HCT116 (cell line): Measurements from ENCODE around the gene AR. TPM values are rescaled to one million over a fixed set of nuclear protein-coding genes. Genes with fewer than 3 reads are reported as not detected.

ENCODE experiments used
- ATAC-seq: fragments of 200-7000 bp; cut with Tn5 transposase; 2 replicates; pipeline ENCODE4 v1.9.1; 2020; ENCODE audit warnings: mild to moderate bottlenecking, moderate library complexity
- BruUV-seq: library from RNA; stranded (reverse); fragments of 400-500 nt; replicated peaks from 2 replicates; lab custom pipeline; 2021; lab: Mats Ljungman, UMichigan
- CTCF ChIA-PET: fragments of 300-600 bp; sonication (Branson Sonifier 250); formaldehyde crosslinking; loops from one replicate; lab custom pipeline; 2021; ENCODE audit warnings: antibody characterized with exemption; lab: Charles Lee
- POLR2A ChIA-PET: fragments of 300-600, 350-600 bp; sonication (Branson Sonifier 250); formaldehyde crosslinking; loops from one replicate; lab custom pipeline; 2021; ENCODE audit warnings: antibody characterized with exemption; lab: Charles Lee
- RAD21 ChIA-PET, 2 experiments: fragments of 300-600 bp; sonication (Branson Sonifier 250); formaldehyde crosslinking; loops; one replicate each; lab custom pipeline; 2023; ENCODE audit warnings: low total read pairs in 2 of 2; ENCODE audit not compliant: uncharacterized antibody in 2 of 2, unreplicated experiment in 2 of 2, low non-redundant PET in 1 of 2; lab: Charles Lee
- DNase-seq: peaks from one replicate; pipeline ENCODE4 v3.0.0-alpha.2; 2010; ENCODE audit warnings: low read depth, low spot score
- H2AFZ ChIP-seq: fragments of 200-600 bp; shearing (Covaris generic), sonication (generic); 2 replicates; pipeline ENCODE4 v1.6.1; 2017; ENCODE audit warnings: low read depth, mixed run types, mixed read lengths, antibody characterized with exemption, low read length; ENCODE audit not compliant: poor library complexity, severe bottlenecking
- H3K27ac ChIP-seq: 2 replicates; pipeline ENCODE4 v1.5.1; 2012; ENCODE audit warnings: low read depth, low read length
- H3K27me3 ChIP-seq: fragments of 200-600 bp; sonication (generic); 2 replicates; pipeline ENCODE4 v1.6.1; 2016; ENCODE audit warnings: mixed run types, low read length, mixed read lengths; ENCODE audit not compliant: insufficient read depth
- H3K36me3 ChIP-seq, 2 experiments: fragments of 200-500 bp in 1 of 2; fragments of 200-600 bp in 1 of 2; sonication (Bioruptor generic) in 1 of 2; sonication (generic) in 1 of 2; 2 replicates each; pipeline versions ENCODE4 v1.5.1 to v1.6.1; 2014 to 2016; ENCODE audit warnings: low read length in 2 of 2, inconsistent platforms in 1 of 2, mixed read lengths in 1 of 2, mixed run types in 1 of 2; ENCODE audit not compliant: insufficient read depth in 2 of 2, control insufficient read depth in 1 of 2
- H3K4me1 ChIP-seq, 2 experiments: fragments of 200-600 bp in 1 of 2; sonication (generic) in 1 of 2; 2 replicates each; pipeline versions ENCODE4 v1.5.1 to v1.6.1; 2012 to 2017; ENCODE audit warnings: low read length in 2 of 2, inconsistent platforms in 1 of 2, mild to moderate bottlenecking in 1 of 2, mixed read lengths in 1 of 2, mixed run types in 1 of 2, moderate library complexity in 1 of 2; ENCODE audit not compliant: insufficient read depth in 2 of 2, control insufficient read depth in 1 of 2
- H3K4me2 ChIP-seq: fragments of 200-600 bp; sonication (generic); 2 replicates; pipeline ENCODE4 v1.6.1; 2017; ENCODE audit warnings: mixed run types, low read length, mixed read lengths
- H3K4me3 ChIP-seq, 2 experiments: fragments of 200-600 bp in 1 of 2; sonication (generic) in 1 of 2; replicated peaks in 1 of 2; 2 replicates each; pipeline ENCODE4 v1.5.1; 2011 to 2016; ENCODE audit warnings: low read length in 2 of 2, control low read depth in 1 of 2, low read depth in 1 of 2, mild to moderate bottlenecking in 1 of 2, mixed read lengths in 1 of 2, mixed run types in 1 of 2
- H3K79me2 ChIP-seq: fragments of 200-600 bp; sonication (generic); 2 replicates; pipeline ENCODE4 v1.6.1; 2017; ENCODE audit warnings: mild to moderate bottlenecking, mixed run types, low read length, moderate library complexity, mixed read lengths; ENCODE audit not compliant: insufficient read depth
- H3K9ac ChIP-seq: fragments of 200-600 bp; sonication (generic); 2 replicates; pipeline ENCODE4 v1.6.1; 2016; ENCODE audit warnings: low read length, mixed read lengths
- H3K9me2 ChIP-seq: fragments of 200-600 bp; sonication (generic), shearing (Covaris generic); 2 replicates; pipeline ENCODE4 v1.6.1; 2017; ENCODE audit warnings: mixed run types, mild to moderate bottlenecking, moderate library complexity; ENCODE audit not compliant: insufficient read depth
- H3K9me3 ChIP-seq, 2 experiments: fragments of 200-500 bp in 1 of 2; fragments of 200-600 bp in 1 of 2; sonication (Bioruptor generic) in 1 of 2; sonication (generic) in 1 of 2; 2 replicates each; pipeline ENCODE4 v1.6.1; 2014 to 2017; ENCODE audit warnings: low read length in 2 of 2, mixed read lengths in 2 of 2, inconsistent platforms in 1 of 2, low read depth in 1 of 2, mild to moderate bottlenecking in 1 of 2, mixed run types in 1 of 2, moderate library complexity in 1 of 2; ENCODE audit not compliant: control insufficient read depth in 1 of 2, insufficient read depth in 1 of 2
- H4K20me1 ChIP-seq: fragments of 200-600 bp; sonication (generic), shearing (Covaris generic); 2 replicates; pipeline ENCODE4 v1.6.1; 2017; ENCODE audit warnings: mixed run types, mild to moderate bottlenecking, moderate library complexity; ENCODE audit not compliant: insufficient read depth
- EGR1 ChIP-seq: IDR thresholded peaks from 2 replicates; pipeline ENCODE4 v1.6.1; 2012; ENCODE audit warnings: low read depth
- ELF1 ChIP-seq: IDR thresholded peaks from 2 replicates; pipeline ENCODE4 v1.6.1; 2012; ENCODE audit warnings: low read depth, borderline replicate concordance
- EZH2 ChIP-seq: fragments of 200-600 bp; sonication (generic); IDR thresholded peaks from 2 replicates; pipeline ENCODE4 v1.6.1; 2017; ENCODE audit warnings: antibody characterized with exemption, mixed run types
- EZH2phosphoT487 ChIP-seq: fragments of 200-600 bp; IDR thresholded peaks from 2 replicates; pipeline ENCODE4 v1.6.1; 2018; ENCODE audit warnings: antibody characterized with exemption, borderline replicate concordance
- FOSL1 ChIP-seq: IDR thresholded peaks from 2 replicates; pipeline ENCODE4 v1.6.1; 2012; ENCODE audit warnings: low read depth
- JUND ChIP-seq: IDR thresholded peaks from 2 replicates; pipeline ENCODE4 v1.6.1; 2012
- POLR2A ChIP-seq: IDR thresholded peaks from 2 replicates; pipeline ENCODE4 v1.7.0; 2011; ENCODE audit warnings: borderline replicate concordance; ENCODE audit not compliant: insufficient read depth, insufficient read length; ENCODE audit errors: extremely low read depth
- POLR2AphosphoS5 ChIP-seq: IDR thresholded peaks from 2 replicates; pipeline ENCODE4 v1.6.1; 2011; ENCODE audit warnings: mild to moderate bottlenecking, low read depth, low read length, moderate library complexity
- RAD21 ChIP-seq: IDR thresholded peaks from 2 replicates; pipeline ENCODE4 v1.6.1; 2012; ENCODE audit warnings: low read depth, mild to moderate bottlenecking
- SP1 ChIP-seq: IDR thresholded peaks from 2 replicates; pipeline ENCODE4 v1.6.1; 2012; ENCODE audit warnings: low read depth
- SRF ChIP-seq: IDR thresholded peaks from 2 replicates; pipeline ENCODE4 v1.6.1; 2012; ENCODE audit warnings: low read depth
- intact Hi-C: fragments of 100-400 bp; cut with micrococcal nuclease; formaldehyde crosslinking; loops from 2 replicates; pipeline ENCODE4 v1.10.0; 2022
- total RNA-seq: library from RNA; stranded (reverse); gene quantifications from one replicate; pipeline ENCODE4 v1.2.1, GENCODE V29; 2021; ENCODE audit not compliant: unreplicated experiment
- TF ChIP-seq, protein P1 (sequence below): IDR thresholded peaks from 2 replicates; pipeline ENCODE4 v1.6.1; 2012; ENCODE audit warnings: low read depth

Gene AR
- total RNA-seq, 1 experiment from 2014 or later: 0.02 TPM

- DNase-seq: no peak
These were observed 68.4 kb downstream of the AR start for GRCh38 chrX:67612231-67612630.

GRCh38 chrX:67613366-67613765 lies 69.5 kb downstream of the AR start:
- H3K4me2 ChIP-seq: no peak overlapping the region
- intact Hi-C loops: no loop called here
- no peak overlapping the region for H3K9ac ChIP-seq
- H3K36me3 ChIP-seq: no peaks in the 10 kb centered on the region
- ChIA-PET POLR2A (no interaction called here), CTCF (no interaction called here)
- H3K9me3 ChIP-seq: no peaks in the 10 kb centered on the region
- no peaks in the 10 kb centered on the region for H3K79me2 ChIP-seq
- BruUV-seq: no TSS peak
- H3K9me2 ChIP-seq: no peaks in the 10 kb centered on the region
- no peak for TF ChIP-seq ELF1
- TF ChIP-seq POLR2A: no peak
- TF ChIP-seq RAD21: no peak
- no peak for TF ChIP-seq POLR2AphosphoS5
- no peak for TF ChIP-seq EZH2
- no peak for TF ChIP-seq JUND
- no peak for TF ChIP-seq FOSL1
- TF ChIP-seq SP1: no peak
- no peak for TF ChIP-seq SRF
- TF ChIP-seq EGR1: no peak
- TF ChIP-seq EZH2phosphoT487: no peak
- TF ChIP-seq, all 23 proteins: peak for 0
- Histone ChIP-seq H3K27me3 (no peaks in the 10 kb centered on the region), H3K4me1 (no peaks in the 10 kb centered on the region), H2AFZ (no peak overlapping the region), H3K27ac (no peak overlapping the region), H4K20me1 (no peaks in the 10 kb centered on the region), H3K4me3 (no peak overlapping the region)
- DNase-seq: no peak
- RAD21 ChIA-PET: no interaction called here
- no peak for ATAC-seq

More at GRCh38 chrX:67612231-67612630, 68.4 kb downstream of the AR start:
- Histone ChIP-seq H2AFZ (no peak overlapping the region), H3K27ac (no peak overlapping the region), H3K4me3 (no peak overlapping the region), H3K9me3 (no peaks in the 10 kb centered on the region), H3K79me2 (no peaks in the 10 kb centered on the region), H3K27me3 (no peaks in the 10 kb centered on the region), H3K9ac (no peak overlapping the region), H3K4me1 (no peaks in the 10 kb centered on the region), H4K20me1 (no peaks in the 10 kb centered on the region), H3K36me3 (no peaks in the 10 kb centered on the region), H3K4me2 (no peak overlapping the region), H3K9me2 (no peaks in the 10 kb centered on the region)
- ChIA-PET POLR2A (no interaction called here), CTCF (no interaction called here), RAD21 (no interaction called here)
- ATAC-seq: no peak
- no TSS peak for BruUV-seq
- intact Hi-C loops: no loop called here
- TF ChIP-seq SRF (no peak), JUND (no peak), SP1 (no peak)
- TF ChIP-seq, protein P1, sequence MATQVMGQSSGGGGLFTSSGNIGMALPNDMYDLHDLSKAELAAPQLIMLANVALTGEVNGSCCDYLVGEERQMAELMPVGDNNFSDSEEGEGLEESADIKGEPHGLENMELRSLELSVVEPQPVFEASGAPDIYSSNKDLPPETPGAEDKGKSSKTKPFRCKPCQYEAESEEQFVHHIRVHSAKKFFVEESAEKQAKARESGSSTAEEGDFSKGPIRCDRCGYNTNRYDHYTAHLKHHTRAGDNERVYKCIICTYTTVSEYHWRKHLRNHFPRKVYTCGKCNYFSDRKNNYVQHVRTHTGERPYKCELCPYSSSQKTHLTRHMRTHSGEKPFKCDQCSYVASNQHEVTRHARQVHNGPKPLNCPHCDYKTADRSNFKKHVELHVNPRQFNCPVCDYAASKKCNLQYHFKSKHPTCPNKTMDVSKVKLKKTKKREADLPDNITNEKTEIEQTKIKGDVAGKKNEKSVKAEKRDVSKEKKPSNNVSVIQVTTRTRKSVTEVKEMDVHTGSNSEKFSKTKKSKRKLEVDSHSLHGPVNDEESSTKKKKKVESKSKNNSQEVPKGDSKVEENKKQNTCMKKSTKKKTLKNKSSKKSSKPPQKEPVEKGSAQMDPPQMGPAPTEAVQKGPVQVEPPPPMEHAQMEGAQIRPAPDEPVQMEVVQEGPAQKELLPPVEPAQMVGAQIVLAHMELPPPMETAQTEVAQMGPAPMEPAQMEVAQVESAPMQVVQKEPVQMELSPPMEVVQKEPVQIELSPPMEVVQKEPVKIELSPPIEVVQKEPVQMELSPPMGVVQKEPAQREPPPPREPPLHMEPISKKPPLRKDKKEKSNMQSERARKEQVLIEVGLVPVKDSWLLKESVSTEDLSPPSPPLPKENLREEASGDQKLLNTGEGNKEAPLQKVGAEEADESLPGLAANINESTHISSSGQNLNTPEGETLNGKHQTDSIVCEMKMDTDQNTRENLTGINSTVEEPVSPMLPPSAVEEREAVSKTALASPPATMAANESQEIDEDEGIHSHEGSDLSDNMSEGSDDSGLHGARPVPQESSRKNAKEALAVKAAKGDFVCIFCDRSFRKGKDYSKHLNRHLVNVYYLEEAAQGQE: no peak
- TF ChIP-seq, all 23 proteins: peak for 0
